Lower leg skin (tissue), 3 donors: Measurements from ENCODE around the gene HMOX2.

Source experiments
- CTCF ChIP-seq, 3 donors: fragments of 450-650 bp; IDR thresholded peaks; one replicate each; pipeline ENCODE4 v1.5.1; 2016; ENCODE audit warnings: antibody characterized with exemption in 3 of 3, mild to moderate bottlenecking in 3 of 3, moderate library complexity in 2 of 3
- POLR2A ChIP-seq, 2 donors: fragments of 450-650 bp; IDR thresholded peaks; one replicate each; pipeline ENCODE4 v1.6.1; 2016 to 2017; ENCODE audit warnings: antibody characterized with exemption in 2 of 2, mild to moderate bottlenecking in 1 of 2, moderate library complexity in 1 of 2

GRCh38 chr16:4499196-4499555 lies 23.0 kb downstream of the HMOX2 start:
- TF ChIP-seq POLR2A (IDR thresholded peaks at IDR 0.05) (no peak), CTCF (IDR thresholded peaks at IDR 0.05) (no peak)
